Glomerular visceral epithelial cell (primary cell): ENCODE measurements around the gene ANO2.
A peak's percentile ranks its signal among the peaks of the same experiment; 100 is the strongest.
"Not testable (repeated sequence)": the region's sequence is repeated elsewhere in the genome, so short reads cannot be mapped to it uniquely, and the experiment has no call there.

Experiments
- DNase-seq: peaks from one replicate; pipeline ENCODE4 v3.0.0-alpha.2; 2016; ENCODE audit errors: extremely low spot score

ANO2 gene

DNA sequence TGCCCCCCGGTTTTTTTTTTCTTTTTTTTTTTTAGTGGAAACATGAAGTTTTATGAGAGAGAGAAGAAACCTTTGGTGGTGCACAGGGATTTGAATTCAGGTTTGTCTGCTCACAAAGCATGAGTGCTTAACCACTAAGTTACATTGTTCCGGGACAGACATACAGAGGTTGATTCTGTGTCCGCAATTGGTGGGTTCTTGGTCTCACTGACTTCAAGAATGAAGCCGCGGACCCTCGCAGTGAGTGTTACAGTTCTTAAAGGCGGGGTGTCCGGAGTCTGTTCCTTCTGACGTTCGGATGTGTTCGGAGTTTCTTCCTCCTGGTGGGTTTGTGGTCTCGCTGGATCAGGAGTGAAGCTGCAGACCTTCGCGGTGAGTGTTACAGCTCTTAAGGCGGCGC is 57.2 kb downstream of the ANO2 start:
- DNase-seq = not testable (repeated sequence)

DNA sequence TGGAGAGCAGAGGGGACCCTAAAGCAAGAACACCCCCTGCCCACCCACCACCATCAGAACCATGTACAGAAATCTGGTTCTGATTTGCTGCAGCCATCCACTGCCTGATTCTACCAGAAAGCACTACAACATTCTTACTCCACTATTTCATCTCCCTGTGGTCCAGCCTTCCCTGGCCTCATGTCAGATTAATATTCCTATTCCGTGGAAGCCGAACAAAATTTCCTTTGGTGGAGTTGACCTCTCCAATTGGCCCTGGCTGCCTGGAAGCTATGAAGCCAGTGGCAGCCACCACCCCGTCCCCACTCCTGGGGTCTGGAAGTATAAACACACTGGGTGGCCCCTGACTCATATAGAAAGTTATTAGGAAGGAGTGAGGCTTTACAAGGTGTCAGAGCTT is 60.2 kb downstream of the ANO2 start:
- no peak for DNase-seq

DNA sequence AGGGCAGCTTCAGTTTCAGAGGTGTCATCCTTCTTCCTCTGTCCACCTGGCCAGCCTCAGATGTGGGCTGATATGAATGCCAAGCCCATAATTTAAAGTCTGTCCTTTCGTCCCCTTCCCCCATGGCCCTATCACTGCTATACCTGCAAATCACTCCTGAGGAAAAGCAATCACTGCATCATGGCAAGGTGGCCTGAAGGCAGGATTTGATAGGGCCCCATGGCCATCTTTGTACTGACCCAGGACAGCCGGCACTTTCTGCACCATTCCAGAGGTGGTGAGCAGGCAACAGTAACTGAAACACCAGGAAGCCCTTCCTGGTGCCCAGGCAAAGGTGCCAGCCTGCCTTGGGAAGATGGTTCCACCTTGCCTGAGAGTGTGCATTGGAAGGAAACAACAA is 60.8 kb downstream of the ANO2 start:
- DNase-seq = no peak

DNA sequence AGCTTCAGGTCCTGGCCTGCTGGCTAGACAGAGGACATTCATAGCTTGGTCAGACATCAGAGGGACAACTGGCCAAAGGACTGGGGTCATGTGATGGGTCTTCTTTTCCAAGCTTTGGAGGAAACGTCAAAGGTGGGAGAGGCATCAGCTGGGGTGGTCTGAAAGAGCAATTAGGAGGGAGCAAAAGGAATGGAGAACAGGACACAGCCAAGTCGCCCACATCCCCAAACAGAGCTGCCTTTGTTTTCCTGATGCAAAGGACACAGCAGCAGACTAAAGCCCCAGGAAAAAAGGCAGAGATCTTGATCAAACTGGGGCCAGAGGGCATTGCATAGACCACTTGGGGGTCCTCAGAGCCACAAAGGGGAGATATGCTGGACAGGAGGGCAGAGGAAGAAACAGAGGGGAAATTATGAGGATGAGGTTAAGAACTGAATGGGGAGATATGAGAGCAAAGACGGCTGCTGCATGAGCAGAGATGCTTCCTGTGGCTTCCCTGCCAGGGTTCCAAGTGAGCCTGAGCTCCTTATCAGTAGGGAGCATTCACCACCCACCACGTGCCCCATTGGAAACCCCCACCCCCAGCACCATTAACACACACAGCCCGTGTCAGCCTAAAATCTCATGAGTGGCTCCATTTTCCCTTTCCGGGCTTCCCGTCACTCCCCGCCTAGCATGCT is 62.4 kb downstream of the ANO2 start:
- DNase-seq = no peak

DNA sequence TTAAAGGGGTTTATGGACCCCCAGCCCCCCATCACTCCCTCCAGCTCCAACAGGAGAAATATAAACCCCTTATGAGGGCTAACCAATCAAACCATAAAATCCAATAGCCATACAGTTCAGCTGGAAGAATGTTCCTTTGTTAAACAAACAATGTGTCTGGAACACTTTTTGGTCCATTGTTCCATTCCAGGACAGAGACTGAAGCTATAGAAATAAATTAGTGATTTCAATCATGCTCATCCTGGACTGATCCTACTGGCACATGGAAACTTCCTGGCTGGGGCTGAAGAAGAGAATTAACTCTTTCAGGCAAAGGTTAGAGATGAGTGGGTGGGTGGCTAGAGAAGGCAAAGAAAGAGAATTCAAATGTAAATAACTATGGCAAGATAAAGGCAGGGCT is 63.4 kb downstream of the ANO2 start:
- DNase-seq = no peak

DNA sequence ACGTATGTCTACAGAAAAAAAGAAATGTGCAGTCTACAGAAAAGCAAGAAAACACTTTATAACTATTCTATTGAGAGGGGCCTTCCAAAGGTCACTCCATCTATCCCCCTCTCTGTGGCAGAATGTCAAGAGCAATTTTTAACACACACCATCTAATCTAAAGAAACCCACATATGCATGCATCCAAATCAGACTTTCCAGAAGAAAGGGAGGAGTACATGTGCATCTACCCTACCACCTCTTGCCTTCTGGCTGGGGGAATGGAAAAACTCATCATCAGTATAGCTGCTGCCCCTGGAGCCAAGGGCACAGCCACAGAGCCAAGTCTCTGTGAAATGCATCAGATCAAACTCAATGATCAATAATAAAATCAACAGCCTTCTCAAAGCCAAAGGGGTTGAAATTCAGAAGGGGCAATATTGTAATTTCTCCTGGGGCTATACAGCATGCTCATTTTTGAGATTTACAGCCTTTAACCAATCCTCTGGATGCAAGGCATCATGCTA is 63.9 kb downstream of the ANO2 start:
- no peak for DNase-seq

DNA sequence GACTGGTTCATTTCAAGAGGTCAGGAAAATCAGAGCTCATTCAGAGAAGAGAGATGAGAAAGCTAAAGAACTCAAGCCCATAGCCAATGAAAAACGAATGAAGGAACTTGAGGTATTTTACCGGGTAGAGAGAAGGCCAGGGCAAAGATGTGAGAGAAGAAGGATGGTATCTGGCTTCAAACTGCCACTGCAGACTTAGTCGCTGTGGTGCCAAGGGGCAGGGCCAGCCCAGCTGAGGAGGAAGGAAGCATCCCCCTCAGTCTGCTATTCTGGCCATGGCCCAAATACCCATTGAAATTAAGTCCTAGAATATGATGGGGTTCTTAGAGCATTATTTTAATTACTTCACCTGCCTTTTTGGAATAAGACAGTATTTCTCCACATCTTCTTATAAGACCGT is 69.2 kb downstream of the ANO2 start:
- DNase-seq = no peak

DNA sequence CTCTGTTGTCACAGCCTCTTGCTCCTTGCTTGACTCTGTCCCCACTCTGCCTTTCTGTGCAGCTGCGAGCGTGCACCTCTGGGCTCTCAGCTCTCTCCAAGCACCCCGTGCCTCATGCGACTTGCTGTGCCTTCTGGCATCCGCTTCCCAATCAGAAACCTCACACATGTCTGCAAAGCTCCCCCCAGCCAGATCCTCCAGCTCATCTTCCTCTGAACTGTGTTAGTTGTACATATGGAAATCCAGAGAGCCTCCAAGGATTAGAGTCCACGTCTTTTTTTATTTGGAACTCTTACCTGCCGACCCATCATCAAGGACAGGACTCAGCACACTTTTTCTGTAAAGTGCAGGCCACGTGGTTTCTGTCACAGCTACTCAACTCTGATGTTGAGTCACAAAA is 70.5 kb downstream of the ANO2 start:
- no peak for DNase-seq

DNA sequence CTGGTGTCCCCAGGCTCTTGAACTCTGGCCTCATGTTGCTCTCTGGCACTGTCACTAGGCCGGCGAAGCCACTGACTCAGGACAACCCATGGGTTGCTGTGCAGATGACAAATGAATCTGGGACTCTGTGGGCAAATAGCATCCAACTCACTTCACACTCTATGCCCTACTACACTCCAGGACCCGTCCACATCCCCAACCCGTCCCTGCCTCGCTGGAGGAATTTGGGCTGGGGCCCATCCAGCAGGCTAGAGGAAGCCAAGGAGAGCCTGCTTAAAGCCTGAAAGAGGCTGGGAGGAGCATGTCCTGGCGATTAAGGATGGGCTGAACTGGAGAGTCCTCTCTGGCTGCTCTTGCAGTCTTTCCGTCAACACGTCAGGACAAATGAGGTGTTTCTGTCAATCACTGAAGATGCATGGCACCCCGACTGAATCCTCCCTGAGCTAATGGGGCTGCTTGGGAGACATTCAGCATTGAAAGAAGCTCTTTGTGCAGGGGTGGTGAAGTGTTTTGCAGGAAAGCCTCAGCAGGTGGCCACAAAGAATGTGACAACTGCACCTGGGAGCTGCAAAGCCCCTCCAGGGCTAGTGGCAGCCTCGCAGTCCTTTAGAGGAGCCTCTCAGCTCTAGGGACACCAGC is 71.7 kb downstream of the ANO2 start:
- no peak for DNase-seq

DNA sequence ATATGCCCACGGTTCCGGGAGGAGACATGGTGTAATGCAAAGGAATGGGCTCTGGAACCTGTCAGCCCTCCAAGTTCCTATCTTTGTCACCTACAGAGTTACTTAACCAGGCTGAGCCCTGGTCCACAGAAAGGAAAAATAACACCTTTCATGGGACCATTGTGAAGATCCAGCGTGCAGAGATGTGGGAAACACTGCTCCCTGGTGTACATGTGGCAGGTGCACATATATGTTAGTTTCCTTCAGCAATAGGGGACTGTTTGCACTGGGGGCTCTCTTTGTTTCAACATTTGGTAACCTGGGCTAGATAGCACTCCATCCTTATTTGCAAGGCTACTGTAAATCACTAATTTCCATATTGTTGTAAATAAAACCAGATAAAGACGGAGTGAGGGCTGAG is 72.3 kb downstream of the ANO2 start:
- peak; percentile 53 for DNase-seq

DNA sequence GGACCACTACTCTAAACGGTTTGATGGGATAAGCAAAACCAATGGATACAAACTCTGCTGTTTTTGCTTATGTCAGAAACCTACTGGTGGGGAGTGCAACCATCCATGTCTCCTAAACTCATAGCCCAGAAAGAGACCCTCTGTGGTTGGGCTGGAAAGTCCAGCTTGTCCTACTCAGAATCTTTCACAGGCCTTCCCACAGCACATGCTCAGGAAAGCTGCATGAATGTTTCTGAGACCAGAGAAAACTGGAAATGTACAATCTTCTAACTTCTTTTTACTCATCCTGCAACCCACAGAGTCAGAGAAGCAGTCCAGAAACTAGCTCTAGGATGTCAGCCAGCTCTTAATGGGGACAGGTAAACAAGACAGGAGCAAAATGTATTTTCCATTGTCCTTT is 73.3 kb downstream of the ANO2 start:
- peak; percentile 8 for DNase-seq

DNA sequence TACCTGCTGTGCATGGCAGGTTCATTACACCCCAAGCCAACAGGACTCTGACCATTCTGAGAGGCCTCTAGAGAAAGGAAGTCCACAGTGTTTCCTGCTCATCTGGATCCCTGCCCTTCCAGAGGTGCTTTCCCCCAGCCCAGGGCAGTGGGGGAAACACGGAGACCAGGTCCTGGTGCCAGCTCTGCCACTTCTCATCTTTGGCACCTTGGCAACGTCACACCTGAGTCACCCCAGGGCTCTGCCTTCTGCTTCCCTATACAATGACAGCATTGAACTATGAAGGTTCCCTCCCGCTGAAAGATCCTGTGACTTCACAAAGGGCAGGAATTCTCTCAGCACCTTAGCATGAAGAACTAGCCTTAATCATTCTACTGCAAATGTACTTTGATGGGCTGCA is 74.9 kb downstream of the ANO2 start:
- DNase-seq = no peak

DNA sequence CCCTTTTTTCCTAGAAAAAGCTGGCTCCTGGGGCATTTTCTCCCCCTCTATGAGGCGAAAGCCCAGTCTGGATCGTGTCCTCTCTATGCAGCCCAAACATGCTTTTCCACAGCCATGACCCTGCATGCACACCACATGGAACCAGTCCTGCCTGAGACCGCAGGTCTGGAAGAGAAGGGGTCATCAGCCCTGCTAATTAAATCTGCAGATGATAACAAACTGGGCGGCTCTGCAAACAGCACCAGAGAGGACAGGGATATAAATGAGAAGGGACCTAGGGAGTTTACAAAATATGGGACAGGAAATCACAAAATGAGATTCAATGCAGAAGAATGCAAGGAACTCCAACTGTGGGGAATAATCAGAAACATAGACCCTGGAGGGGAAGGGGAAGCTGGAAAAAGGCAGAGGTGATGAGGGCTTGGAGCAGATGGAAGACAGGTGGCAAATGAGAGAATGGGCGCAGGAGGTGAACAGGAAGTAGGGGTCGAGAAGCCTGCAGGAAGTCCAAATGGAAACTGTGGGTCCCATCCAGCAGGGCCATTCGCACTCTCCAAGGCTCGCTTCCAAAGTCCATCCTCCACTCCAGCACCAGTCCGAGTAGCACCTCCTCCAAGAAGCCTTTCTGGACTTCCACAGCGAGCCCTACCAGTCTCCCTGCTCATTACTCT is 76.3 kb downstream of the ANO2 start:
- no peak for DNase-seq

DNA sequence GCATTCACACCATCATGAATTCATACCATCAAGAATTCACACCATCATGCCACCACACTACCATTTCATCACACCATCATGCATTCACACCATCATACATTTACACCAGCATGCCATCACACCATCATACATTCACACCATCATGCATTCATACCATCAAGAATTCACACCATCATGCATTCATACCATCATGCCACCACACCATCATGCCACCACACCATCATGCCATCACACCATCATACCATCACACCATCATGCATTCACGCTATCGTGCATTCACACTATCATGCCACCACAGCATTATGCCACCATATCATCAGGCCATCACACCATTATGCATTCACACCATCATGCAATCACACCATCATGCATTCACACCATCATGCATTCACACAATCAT is 79.7 kb downstream of the ANO2 start:
- no peak for DNase-seq

DNA sequence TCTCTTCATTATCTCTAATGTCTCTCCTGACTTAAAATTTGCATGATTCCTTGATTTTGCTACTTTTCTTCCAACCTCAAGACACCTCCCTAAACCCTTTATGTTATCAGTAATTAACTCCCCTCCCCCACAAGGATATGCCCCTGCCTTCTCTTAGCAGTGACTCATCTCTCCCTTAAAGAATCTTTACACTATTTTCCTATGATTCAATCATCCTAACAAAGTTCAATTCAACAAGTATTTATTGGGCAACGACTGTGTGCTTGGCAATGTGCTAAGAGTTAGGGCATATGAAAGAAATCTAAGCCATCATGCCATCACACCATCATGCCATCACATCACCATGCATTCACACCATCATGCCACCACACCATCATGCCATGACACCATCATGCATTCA is 80.1 kb downstream of the ANO2 start:
- DNase-seq = no peak

DNA sequence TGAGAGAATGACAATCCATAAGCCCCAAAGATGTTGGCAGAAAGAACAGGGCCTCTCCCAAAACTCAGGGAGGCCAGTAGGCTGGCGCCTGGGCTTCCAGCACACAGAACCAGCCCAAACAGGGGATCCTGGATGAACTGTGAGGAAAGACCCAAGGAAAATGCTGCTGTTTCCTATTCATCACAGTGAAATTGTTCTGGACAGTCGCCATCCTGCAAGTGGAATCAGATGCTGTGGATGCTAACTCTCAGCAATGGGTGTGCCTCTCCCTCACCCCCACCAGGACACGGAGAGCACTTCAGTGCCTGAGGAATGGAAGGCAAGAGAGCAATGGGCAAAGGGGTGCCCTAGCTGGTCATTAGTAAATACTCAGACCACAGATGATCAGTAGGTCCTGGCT is 80.8 kb downstream of the ANO2 start:
- DNase-seq = no peak

DNA sequence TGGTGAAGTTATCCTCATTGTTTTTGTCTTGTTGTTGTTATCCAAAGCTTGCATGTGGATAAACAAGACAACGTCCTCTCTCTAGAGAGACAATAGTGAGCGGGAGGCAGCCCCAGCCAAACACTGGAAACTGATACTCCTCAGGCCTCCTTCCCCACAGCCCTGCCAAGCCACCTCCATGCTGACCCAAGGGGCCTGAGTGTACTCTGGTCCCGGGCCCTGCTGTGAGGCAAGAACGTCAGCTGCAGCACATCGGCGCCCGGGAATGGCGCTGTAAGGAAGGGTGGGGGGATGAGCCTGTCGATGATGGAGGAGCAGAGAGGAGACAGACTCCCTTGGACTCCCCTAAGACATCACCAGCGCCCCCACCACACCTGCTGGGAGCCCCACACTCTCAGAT is 83.6 kb downstream of the ANO2 start:
- no peak for DNase-seq

DNA sequence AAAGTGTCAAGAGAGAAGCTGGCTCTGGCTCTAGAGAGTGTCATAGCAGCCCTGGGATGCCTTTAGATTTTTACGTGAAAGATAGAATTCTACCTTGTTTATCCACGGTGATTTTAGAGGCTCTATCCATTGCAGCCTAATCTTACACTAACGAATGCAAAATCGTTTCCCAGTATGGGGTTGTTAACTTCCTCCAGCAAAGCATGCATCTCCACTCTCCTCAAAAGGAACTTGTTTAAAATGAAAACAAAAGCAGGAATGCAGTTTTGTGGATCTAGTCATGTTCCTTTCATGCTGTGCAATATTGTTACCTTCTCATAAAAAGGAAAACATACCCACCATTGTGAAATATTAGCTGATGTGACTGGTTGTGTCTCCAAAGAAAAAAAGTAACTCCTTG is 88.4 kb downstream of the ANO2 start:
- DNase-seq = no peak

DNA sequence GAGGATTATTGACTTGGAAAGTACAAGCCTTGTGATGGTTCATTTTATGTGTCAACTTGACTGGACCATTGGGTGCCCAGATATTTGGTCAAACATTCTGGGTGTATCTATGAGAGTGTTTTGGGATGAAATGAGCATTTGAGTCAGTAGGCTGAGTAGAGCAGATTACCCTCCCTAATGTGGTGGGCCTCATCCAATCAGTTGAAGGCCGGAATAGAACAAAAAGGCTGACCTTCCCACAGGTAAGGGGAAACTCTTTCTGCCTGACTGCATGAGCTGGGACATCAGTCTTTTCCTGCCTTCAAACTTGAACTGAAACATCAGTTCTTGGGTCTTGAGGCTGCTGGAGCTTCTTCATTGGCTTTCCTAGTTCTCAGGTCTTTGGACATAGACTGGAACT is 98.1 kb downstream of the ANO2 start:
- DNase-seq = no peak

DNA sequence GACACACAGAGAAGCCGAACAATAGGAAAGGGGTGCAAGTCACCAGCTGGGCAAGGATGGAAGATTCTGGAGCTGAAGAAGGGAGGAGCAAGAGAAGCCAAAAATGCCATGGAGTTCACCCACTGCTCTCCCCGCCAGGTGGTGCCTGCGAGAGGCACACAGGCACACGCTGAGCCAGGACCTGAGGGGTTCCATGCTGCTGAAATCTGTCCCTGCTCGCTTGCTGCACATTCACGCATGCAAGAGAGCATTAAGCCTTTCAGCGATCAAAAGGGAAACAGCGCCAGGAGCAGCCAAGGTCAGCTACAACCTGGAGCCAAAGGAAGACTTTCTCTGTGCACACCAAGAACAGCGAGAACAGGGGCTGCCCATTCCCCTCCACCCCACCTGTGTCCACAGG is 104.1 kb downstream of the ANO2 start:
- DNase-seq = no peak

DNA sequence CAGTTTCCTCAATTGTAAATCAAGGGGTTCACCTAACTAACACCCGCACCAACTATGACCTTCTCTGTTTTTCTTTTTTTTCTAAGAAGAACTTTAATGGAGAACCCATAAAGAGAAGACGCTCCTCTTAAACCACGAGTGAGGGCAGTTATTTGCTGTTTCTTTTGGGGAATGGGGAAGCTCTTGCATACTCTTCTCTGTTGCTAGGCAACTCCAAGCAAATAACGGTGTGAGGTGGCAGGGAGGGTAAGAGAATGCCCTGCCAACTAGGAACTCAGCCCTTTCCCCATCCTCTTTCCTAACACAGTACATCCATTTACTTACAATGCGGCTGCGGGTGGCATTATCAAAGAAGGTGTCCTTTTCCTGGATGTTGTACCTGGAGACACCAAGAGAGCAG is 114.9 kb downstream of the ANO2 start:
- no peak for DNase-seq

DNA sequence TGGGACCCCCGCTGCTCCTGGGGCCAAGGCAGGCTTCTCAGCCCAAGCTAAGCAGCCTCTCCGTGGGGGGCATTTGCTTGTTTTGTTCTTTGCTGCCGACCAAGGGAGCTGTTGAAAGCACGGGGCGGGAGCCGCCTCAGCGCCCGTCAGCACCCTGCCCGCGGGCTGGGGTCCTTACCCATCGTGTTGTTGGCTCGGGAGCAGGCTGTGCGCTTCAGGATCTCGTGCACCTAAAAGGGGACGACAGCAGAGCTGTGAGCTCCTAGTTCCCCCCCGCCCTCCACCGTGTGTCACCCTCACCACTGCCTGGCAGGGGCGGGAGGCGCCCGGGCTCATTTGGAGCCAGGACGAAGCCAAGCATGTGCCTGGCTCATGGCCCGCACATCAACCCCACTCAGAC is 117.5 kb downstream of the ANO2 start:
- DNase-seq = no peak

DNA sequence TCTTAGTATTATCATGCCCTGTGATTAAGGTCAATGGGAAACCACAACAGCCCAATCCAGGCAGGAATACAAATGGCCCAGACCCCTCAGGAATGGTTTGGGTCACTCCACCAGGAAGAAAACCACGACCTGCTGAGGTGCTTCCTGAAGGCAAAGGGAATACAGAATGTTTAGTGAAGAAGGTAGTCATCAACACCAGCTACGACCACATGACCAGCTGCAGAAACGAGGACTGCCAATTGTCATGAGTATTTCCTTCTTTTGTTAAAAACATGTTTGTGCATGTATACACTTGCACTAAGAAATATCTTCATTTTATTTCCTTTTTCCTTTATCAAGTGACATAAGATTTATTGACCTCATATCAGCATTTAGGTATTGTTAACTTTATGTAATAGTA is 119.3 kb downstream of the ANO2 start:
- not testable (repeated sequence) for DNase-seq
